H9 (cell line): ENCODE measurements around the gene WRAP73. TPM values are rescaled to one million over a fixed set of nuclear protein-coding genes. Genes with fewer than 3 reads are reported as not detected.

Experiments
- DNase-seq: peaks from one replicate; pipeline ENCODE4 v3.0.0-alpha.2; 2017
- H2AFZ ChIP-seq: one replicate; pipeline ENCODE4 v1.6.1; 2013; ENCODE audit warnings: mild to moderate bottlenecking, low read length, control low read depth, moderate library complexity
- H2AK5ac ChIP-seq: 2 replicates; pipeline ENCODE4 v1.6.1; 2013; ENCODE audit warnings: low read length, control low read depth, mixed read lengths; ENCODE audit not compliant: insufficient read length
- H2BK120ac ChIP-seq: one replicate; pipeline ENCODE4 v1.6.1; 2013; ENCODE audit warnings: low read depth, mild to moderate bottlenecking, low read length, control low read depth, inconsistent platforms; ENCODE audit not compliant: poor library complexity, severe bottlenecking
- H2BK12ac ChIP-seq: 2 replicates; pipeline ENCODE4 v1.6.1; 2013; ENCODE audit warnings: low read length, control low read depth, mixed read lengths, low read depth; ENCODE audit not compliant: insufficient read length
- H2BK15ac ChIP-seq: 2 replicates; pipeline ENCODE4 v1.6.1; 2013; ENCODE audit warnings: low read depth, low read length, control low read depth
- H2BK20ac ChIP-seq: one replicate; pipeline ENCODE4 v1.6.1; 2013; ENCODE audit warnings: low read depth, mild to moderate bottlenecking, low read length, control low read depth, inconsistent platforms; ENCODE audit not compliant: poor library complexity, severe bottlenecking
- H2BK5ac ChIP-seq: 2 replicates; pipeline ENCODE4 v1.6.1; 2013; ENCODE audit warnings: low read length, control low read depth, mixed read lengths; ENCODE audit not compliant: insufficient read length
- H3K14ac ChIP-seq: 2 replicates; pipeline ENCODE4 v1.6.1; 2013; ENCODE audit warnings: low read length, control low read depth; ENCODE audit not compliant: insufficient read depth
- H3K18ac ChIP-seq: 2 replicates; pipeline ENCODE4 v1.6.1; 2013; ENCODE audit warnings: low read depth, mild to moderate bottlenecking, mixed read lengths, low read length, control low read depth; ENCODE audit not compliant: insufficient read length
- H3K23ac ChIP-seq: 2 replicates; pipeline ENCODE4 v1.6.1; 2013; ENCODE audit warnings: low read length, control low read depth, mixed read lengths, low read depth; ENCODE audit not compliant: insufficient read length
- H3K23me2 ChIP-seq: 2 replicates; pipeline ENCODE4 v1.6.1; 2013; ENCODE audit warnings: low read depth, mild to moderate bottlenecking, mixed read lengths, low read length, control low read depth; ENCODE audit not compliant: insufficient read length, poor library complexity, severe bottlenecking
- H3K27ac ChIP-seq: 2 replicates; pipeline ENCODE4 v1.5.1; 2013; ENCODE audit warnings: low read length, control low read depth, mixed read lengths, low read depth; ENCODE audit not compliant: insufficient read length
- H3K27me3 ChIP-seq: 2 replicates; pipeline ENCODE4 v1.6.1; 2013; ENCODE audit warnings: low read length, control low read depth, inconsistent platforms; ENCODE audit not compliant: insufficient read depth
- H3K4ac ChIP-seq: 2 replicates; pipeline ENCODE4 v1.6.1; 2013; ENCODE audit warnings: low read depth, mild to moderate bottlenecking, control low read depth, inconsistent platforms, low read length, moderate library complexity
- H3K4me1 ChIP-seq: 2 replicates; pipeline ENCODE4 v1.6.1; 2013; ENCODE audit warnings: low read length, control low read depth, inconsistent platforms; ENCODE audit not compliant: insufficient read depth
- H3K4me2 ChIP-seq: 2 replicates; pipeline ENCODE4 v1.6.1; 2013; ENCODE audit warnings: low read length, control low read depth, mixed read lengths; ENCODE audit not compliant: insufficient read length, insufficient read depth
- H3K56ac ChIP-seq: 2 replicates; pipeline ENCODE4 v1.6.1; 2013; ENCODE audit warnings: low read depth, mild to moderate bottlenecking, mixed read lengths, low read length, control low read depth; ENCODE audit not compliant: insufficient read length
- H3K79me1 ChIP-seq: 2 replicates; pipeline ENCODE4 v1.6.1; 2013; ENCODE audit warnings: low read depth, mild to moderate bottlenecking, moderate library complexity, low read length, control low read depth, inconsistent platforms; ENCODE audit not compliant: insufficient read depth, poor library complexity, severe bottlenecking
- H3K79me2 ChIP-seq: 2 replicates; pipeline ENCODE4 v1.6.1; 2013; ENCODE audit warnings: low read length, control low read depth, inconsistent platforms; ENCODE audit not compliant: insufficient read depth
- H3K9ac ChIP-seq: 2 replicates; pipeline ENCODE4 v1.6.1; 2013; ENCODE audit warnings: low read length, control low read depth, mixed read lengths; ENCODE audit not compliant: insufficient read length; ENCODE audit errors: extremely low read depth
- H3K9me3 ChIP-seq: one replicate; pipeline ENCODE4 v1.6.1; 2013; ENCODE audit warnings: low read depth, low read length, inconsistent platforms; ENCODE audit not compliant: control insufficient read depth
- H3T11ph ChIP-seq: one replicate; pipeline ENCODE4 v1.6.1; 2013; ENCODE audit warnings: mild to moderate bottlenecking, low read length, control low read depth, inconsistent platforms
- H4K20me1 ChIP-seq: one replicate; pipeline ENCODE4 v1.6.1; 2013; ENCODE audit not compliant: control insufficient read depth, insufficient read length, insufficient read depth
- H4K5ac ChIP-seq: 2 replicates; pipeline ENCODE4 v1.6.1; 2013; ENCODE audit warnings: low read depth, mild to moderate bottlenecking, mixed read lengths, low read length, control low read depth; ENCODE audit not compliant: insufficient read length
- H4K8ac ChIP-seq: replicated peaks from 2 replicates; pipeline ENCODE4 v1.6.1; 2013; ENCODE audit warnings: low read length, control low read depth, mixed read lengths, low read depth; ENCODE audit not compliant: insufficient read length
- H4K91ac ChIP-seq: 2 replicates; pipeline ENCODE4 v1.6.1; 2013; ENCODE audit warnings: low read depth, mild to moderate bottlenecking, moderate library complexity, mixed read lengths, low read length, control low read depth; ENCODE audit not compliant: insufficient read length
- H3K27ac Mint-ChIP-seq, 3 experiments: 2 replicates in 2 of 3; 3 replicates in 1 of 3; pipeline ENCODE4 v1.8.0; 2020 to 2021; ENCODE audit warnings: mixed read lengths in 3 of 3, mild to moderate bottlenecking in 1 of 3, moderate library complexity in 1 of 3
- H3K27me3 Mint-ChIP-seq: 2 replicates; pipeline ENCODE4 v1.8.0; 2021; ENCODE audit warnings: low read depth, mild to moderate bottlenecking, moderate library complexity, mixed read lengths
- H3K36me3 Mint-ChIP-seq, 3 experiments: 2 replicates in 2 of 3; 3 replicates in 1 of 3; pipeline ENCODE4 v1.8.0; 2020 to 2021; ENCODE audit warnings: low read depth in 3 of 3, mixed read lengths in 3 of 3; ENCODE audit not compliant: insufficient read depth in 1 of 3
- H3K4me1 Mint-ChIP-seq, 2 experiments: 2 replicates each; pipeline ENCODE4 v1.8.0; 2020; ENCODE audit warnings: mixed read lengths in 2 of 2
- H3K4me3 Mint-ChIP-seq, 2 experiments: 2 replicates in 1 of 2; 3 replicates in 1 of 2; pipeline ENCODE4 v1.8.0; 2020 to 2021; ENCODE audit warnings: mild to moderate bottlenecking in 2 of 2, mixed read lengths in 2 of 2, moderate library complexity in 1 of 2
- H3K9me3 Mint-ChIP-seq, 2 experiments: 2 replicates in 1 of 2; 3 replicates in 1 of 2; pipeline ENCODE4 v1.8.0; 2020; ENCODE audit warnings: mild to moderate bottlenecking in 2 of 2, mixed read lengths in 2 of 2, moderate library complexity in 1 of 2
- WGBS: extraction: QIAGEN DNeasy Blood & Tissue Kit; methylation state at CpG from one replicate; pipeline ENCODE4 v1.1.7; 2013; ENCODE audit warnings: missing lambda C conversion rate, low lambda C conversion rate, mixed read lengths; ENCODE audit not compliant: insufficient read length; ENCODE audit errors: extremely low coverage; 5-methylcytosine and 5-hydroxymethylcytosine counted together
- total RNA-seq: library from RNA; stranded (reverse); gene quantifications from 2 replicates; pipeline ENCODE4 v1.2.1, GENCODE V29; 2021
- TF ChIP-seq, protein P1 (sequence below): fragments of 200-600 bp; sonication (generic); conservative IDR thresholded peaks from 3 replicates; pipeline ENCODE4 v1.8.0; 2021; ENCODE audit warnings: antibody characterized with exemption, mild to moderate bottlenecking

WRAP73 gene
- total RNA-seq, 1 experiment from 2014 or later: 28.4 TPM

DNA sequence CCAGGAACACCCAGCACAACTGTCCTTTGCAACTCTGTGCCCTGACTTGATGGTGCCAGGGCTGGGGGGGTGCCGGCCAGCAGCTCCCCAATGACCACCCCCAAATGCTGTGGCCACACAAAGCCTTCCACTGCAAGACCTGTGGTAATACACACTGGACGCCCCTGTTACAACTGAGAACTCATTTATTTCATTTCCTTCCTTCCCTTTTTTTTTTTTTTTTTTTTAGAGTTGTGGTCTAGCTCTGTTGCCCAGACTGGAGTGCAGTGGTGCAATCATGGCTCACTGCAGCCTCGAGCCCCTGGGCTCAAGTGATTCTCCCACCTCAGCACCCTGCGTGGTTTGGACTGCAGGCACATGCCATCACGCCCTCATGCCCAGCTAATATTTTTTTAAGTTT lies 27.6 kb upstream of the WRAP73 start:
- Histone ChIP-seq H2BK20ac (no peak overlapping the region), H4K20me1 (no peaks in the 10 kb centered on the region), H3K56ac (no peak overlapping the region), H4K5ac (no peak overlapping the region), H3K14ac (no peak overlapping the region), H2BK120ac (no peak overlapping the region), H4K8ac (no peak overlapping the region), H3K9ac (no peak overlapping the region), H3K4ac (no peak overlapping the region), H2BK12ac (no peak overlapping the region), H3K23me2 (no peaks in the 10 kb centered on the region), H3K9me3 (no peaks in the 10 kb centered on the region), H2AK5ac (no peak overlapping the region), H3K23ac (no peak overlapping the region), H3K4me2 (no peak overlapping the region), H3K18ac (no peak overlapping the region), H4K91ac (no peak overlapping the region), H3K79me2 (no peaks in the 10 kb centered on the region), H3T11ph (no peak overlapping the region), H3K27ac (no peak overlapping the region), H3K4me1 (no peaks in the 10 kb centered on the region), H2BK15ac (no peak overlapping the region), H3K27me3 (no peaks in the 10 kb centered on the region), H2BK5ac (no peak overlapping the region), H2AFZ (no peak overlapping the region), H3K79me1 (no peaks in the 10 kb centered on the region)
- Mint-ChIP-seq H3K9me3 (no peaks in the 10 kb centered on the region; a peak in 1 of 5 replicates), H3K4me3 (no peak overlapping the region), H3K27ac (no peak overlapping the region; a peak in 2 of 7 replicates), H3K27me3 (peaks cover 8% of the 10 kb centered on the region), H3K4me1 (peaks cover 25 to 50% of the 10 kb centered on the region in 2 experiments), H3K36me3 (peaks cover 0 to 8% (median 0%) of the 10 kb centered on the region in 3 experiments; a peak in 2 of 7 replicates)
- no peak for DNase-seq
- TF ChIP-seq, protein P1, sequence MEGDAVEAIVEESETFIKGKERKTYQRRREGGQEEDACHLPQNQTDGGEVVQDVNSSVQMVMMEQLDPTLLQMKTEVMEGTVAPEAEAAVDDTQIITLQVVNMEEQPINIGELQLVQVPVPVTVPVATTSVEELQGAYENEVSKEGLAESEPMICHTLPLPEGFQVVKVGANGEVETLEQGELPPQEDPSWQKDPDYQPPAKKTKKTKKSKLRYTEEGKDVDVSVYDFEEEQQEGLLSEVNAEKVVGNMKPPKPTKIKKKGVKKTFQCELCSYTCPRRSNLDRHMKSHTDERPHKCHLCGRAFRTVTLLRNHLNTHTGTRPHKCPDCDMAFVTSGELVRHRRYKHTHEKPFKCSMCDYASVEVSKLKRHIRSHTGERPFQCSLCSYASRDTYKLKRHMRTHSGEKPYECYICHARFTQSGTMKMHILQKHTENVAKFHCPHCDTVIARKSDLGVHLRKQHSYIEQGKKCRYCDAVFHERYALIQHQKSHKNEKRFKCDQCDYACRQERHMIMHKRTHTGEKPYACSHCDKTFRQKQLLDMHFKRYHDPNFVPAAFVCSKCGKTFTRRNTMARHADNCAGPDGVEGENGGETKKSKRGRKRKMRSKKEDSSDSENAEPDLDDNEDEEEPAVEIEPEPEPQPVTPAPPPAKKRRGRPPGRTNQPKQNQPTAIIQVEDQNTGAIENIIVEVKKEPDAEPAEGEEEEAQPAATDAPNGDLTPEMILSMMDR: no peak
- no CpG with 5 or more reads among the region's 5 CpGs for WGBS
